Endothelial cell of umbilical vein (primary cell): ENCODE data around the gene SLC35E2B. TPM values are rescaled to one million over a fixed set of nuclear protein-coding genes. Genes with fewer than 3 reads are reported as not detected.

Source experiments
- BruUV-seq: library from RNA; stranded (reverse); fragments of 400-500 nt; replicated peaks from 2 replicates; lab custom pipeline; 2021; lab: Mats Ljungman, UMichigan
- CTCF ChIA-PET: fragments of 300-600, 350-600 bp; sonication (Branson Sonifier 250); formaldehyde crosslinking; loops from one replicate; lab custom pipeline; 2021; ENCODE audit warnings: antibody characterized with exemption, inconsistent platforms; lab: Charles Lee
- POLR2A ChIA-PET: fragments of 300-600, 350-600 bp; sonication (Branson Sonifier 250); formaldehyde crosslinking; loops from one replicate; lab custom pipeline; 2021; ENCODE audit warnings: antibody characterized with exemption, inconsistent platforms; lab: Charles Lee
- DNase-seq: peaks from one replicate; pipeline ENCODE4 v3.0.0-alpha.2; 2011; ENCODE audit warnings: low read depth, low spot score
- FAIRE-seq: peaks from 2 replicates; lab custom pipeline; 2011; peaks lifted over from hg19 to GRCh38; lab: Jason Lieb, UNC
- H2AFZ ChIP-seq: 2 replicates; pipeline ENCODE4 v1.6.0; 2012; ENCODE audit warnings: low read depth, low read length, control low read depth, inconsistent platforms
- H3K27ac ChIP-seq: 2 replicates; pipeline ENCODE4 v1.5.1; 2011; ENCODE audit warnings: low read depth, mild to moderate bottlenecking, control low read depth, low read length, moderate library complexity; ENCODE audit not compliant: insufficient read depth
- H3K27me3 ChIP-seq, 2 experiments: 2 replicates each; pipeline versions ENCODE4 v1.6.0 to v1.6.1; 2011; ENCODE audit warnings: low read length in 2 of 2, mixed read lengths in 1 of 2; ENCODE audit not compliant: control insufficient read depth in 2 of 2, insufficient read depth in 2 of 2
- H3K36me3 ChIP-seq, 2 experiments: 2 replicates in 1 of 2; 3 replicates in 1 of 2; pipeline ENCODE4 v1.5.1; 2011; ENCODE audit warnings: low read length in 2 of 2, mild to moderate bottlenecking in 1 of 2, moderate library complexity in 1 of 2; ENCODE audit not compliant: control insufficient read depth in 2 of 2, insufficient read depth in 2 of 2; ENCODE audit errors: extremely low read depth in 1 of 2
- H3K4me1 ChIP-seq: 3 replicates; pipeline ENCODE4 v1.5.1; 2011; ENCODE audit warnings: mild to moderate bottlenecking, low read length; ENCODE audit not compliant: control insufficient read depth, insufficient read depth; ENCODE audit errors: extremely low read depth
- H3K4me2 ChIP-seq: 2 replicates; pipeline ENCODE4 v1.6.1; 2011; ENCODE audit warnings: low read length, control low read depth, mixed read lengths; ENCODE audit not compliant: insufficient read depth
- H3K4me3 ChIP-seq, 3 experiments: fragments of 200-600 bp in 1 of 3; sonication (generic), shearing (Covaris generic) in 1 of 3; replicated peaks in 1 of 3; 2 replicates each; pipeline ENCODE4 v1.5.1; 2011 to 2016; ENCODE audit warnings: control low read depth in 3 of 3, low read length in 3 of 3, mild to moderate bottlenecking in 2 of 3, inconsistent platforms in 1 of 3, low read depth in 1 of 3, moderate library complexity in 1 of 3; ENCODE audit not compliant: insufficient read depth in 1 of 3
- H3K79me2 ChIP-seq: 2 replicates; pipeline ENCODE4 v1.6.0; 2012; ENCODE audit warnings: low read length, inconsistent platforms; ENCODE audit not compliant: control insufficient read depth, insufficient read depth
- H3K9ac ChIP-seq: replicated peaks from 2 replicates; pipeline ENCODE3; 2011; ENCODE audit warnings: low read length, control low read depth; ENCODE audit not compliant: insufficient read depth; ENCODE audit errors: extremely low read depth
- H3K9me1 ChIP-seq: replicated peaks from 3 replicates; pipeline ENCODE4 v1.6.0; 2011; ENCODE audit warnings: mild to moderate bottlenecking, low read length; ENCODE audit not compliant: control insufficient read depth, insufficient read depth; ENCODE audit errors: extremely low read depth
- H3K9me3 ChIP-seq: replicated peaks from 2 replicates; pipeline ENCODE4 v1.5.1; 2012; ENCODE audit warnings: low read length, inconsistent platforms; ENCODE audit not compliant: control insufficient read depth, insufficient read depth
- H4K20me1 ChIP-seq: replicated peaks from 2 replicates; pipeline ENCODE3; 2011; ENCODE audit warnings: mild to moderate bottlenecking, low read length; ENCODE audit not compliant: control insufficient read depth, insufficient read depth; ENCODE audit errors: extremely low read depth
- CTCF ChIP-seq, 2 donors: IDR thresholded peaks; 1 replicate in 1 of 2; 2 replicates in 1 of 2; pipeline ENCODE4 v1.5.1; 2011; ENCODE audit warnings: low read length in 2 of 2, mild to moderate bottlenecking in 2 of 2, moderate library complexity in 2 of 2, control low read depth in 1 of 2, inconsistent platforms in 1 of 2, low read depth in 1 of 2; ENCODE audit not compliant: insufficient read depth in 1 of 2; ENCODE audit errors: extremely low read depth in 1 of 2
- EZH2 ChIP-seq: IDR thresholded peaks from 2 replicates; pipeline ENCODE4 v1.6.1; 2012; ENCODE audit warnings: borderline replicate concordance, low read depth, mild to moderate bottlenecking, moderate library complexity, low read length, inconsistent platforms; ENCODE audit not compliant: severe bottlenecking
- FOS ChIP-seq: IDR thresholded peaks from 2 replicates; pipeline ENCODE4 v1.6.1; 2011; ENCODE audit warnings: mild to moderate bottlenecking, low read length, moderate library complexity, borderline replicate concordance; ENCODE audit not compliant: insufficient read depth
- GATA2 ChIP-seq: IDR thresholded peaks from 2 replicates; pipeline ENCODE4 v1.7.0; 2011; ENCODE audit warnings: low read depth, mild to moderate bottlenecking, moderate library complexity, mixed read lengths, low read length; ENCODE audit not compliant: insufficient read length, insufficient read depth
- JUN ChIP-seq: IDR thresholded peaks from 2 replicates; pipeline ENCODE4 v1.6.1; 2011; ENCODE audit warnings: borderline replicate concordance, low read depth; ENCODE audit not compliant: insufficient read length, insufficient read depth
- MYC ChIP-seq: IDR thresholded peaks from one replicate; pipeline ENCODE4 v1.6.1; 2011; ENCODE audit warnings: mild to moderate bottlenecking, low read depth, low read length
- POLR2A ChIP-seq: IDR thresholded peaks from 2 replicates; pipeline ENCODE4 v1.6.1; 2012; ENCODE audit warnings: low read depth, mild to moderate bottlenecking, control low read depth, low read length
- POLR2AphosphoS5 ChIP-seq: IDR thresholded peaks from 2 replicates; pipeline ENCODE4 v1.6.1; 2012; ENCODE audit warnings: low read depth, mild to moderate bottlenecking, control low read depth, low read length, moderate library complexity; ENCODE audit not compliant: insufficient read depth
- dilution Hi-C: fragments of 300-500 bp; cut with MboI; formaldehyde crosslinking; loops from one replicate; pipeline ENCODE4 v1.15.0; 2019; ENCODE audit warnings: low sequenced_read_pairs; ENCODE audit not compliant: extremely low pct_ligation_motif_present
- intact Hi-C: fragments of 100-400 bp; cut with micrococcal nuclease; formaldehyde crosslinking; loops from one replicate; pipeline ENCODE4 v1.10.0; 2022
- polyA plus RNA-seq, 4 experiments: library from polyadenylated mRNA; depleted of rRNA in 3 of 4; stranded (reverse) in 3 of 4; unstranded in 1 of 4; fragments of >200 nt; gene quantifications; 2 replicates each; pipeline versions ENCODE4 v1.2.1 to v1.2.3, GENCODE V29; 2011 to 2012; ENCODE audit warnings: missing spikeins in 1 of 4
- total RNA-seq: library from RNA; stranded (reverse); gene quantifications from 2 replicates; pipeline ENCODE4 v1.2.3, GENCODE V29; 2021
- TF ChIP-seq, protein P1 (sequence below): IDR thresholded peaks from 2 replicates; pipeline ENCODE4 v1.6.1; 2011; ENCODE audit not compliant: insufficient read depth, insufficient read length

Gene SLC35E2B
- total and polyA plus RNA-seq, 2 donors (not counting 3 experiments of a cell fraction or from before 2014, with no cell fraction given): 28.0 to 51.2 TPM

DNA sequence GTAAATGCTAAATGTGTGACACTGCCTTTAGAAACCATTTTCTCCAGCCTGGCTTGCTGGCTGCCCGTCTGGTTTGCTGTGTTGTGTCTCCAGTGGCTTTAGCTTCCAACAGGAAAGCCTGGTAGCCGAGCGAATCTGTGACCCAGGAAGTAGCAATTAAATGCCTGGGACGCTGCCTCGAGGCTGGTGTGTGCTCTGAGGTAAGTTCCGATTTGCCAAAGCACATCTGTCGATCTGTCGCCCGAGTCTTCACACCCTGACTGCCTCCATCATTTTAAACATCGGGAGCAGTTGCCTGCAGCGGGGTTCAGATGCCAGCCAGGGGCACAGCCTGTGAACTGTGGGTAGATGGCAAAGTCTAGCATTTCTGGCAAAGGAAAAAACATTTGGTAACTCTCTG is 75.1 kb downstream of the SLC35E2B start:
- intact Hi-C loops: loop anchor here (5.0 kb wide), 1 partner anchor 105 kb away; the partner anchor contains the start of gene ATAD3A
- H4K20me1 ChIP-seq: no peaks in the 10 kb centered on the region
- ChIA-PET CTCF (no interaction called here), POLR2A (no interaction called here)
- dilution Hi-C loops: no loop called here
- H3K36me3 ChIP-seq: peaks cover 0 to 2% of the 10 kb centered on the region in 2 experiments
- TF ChIP-seq POLR2AphosphoS5 (no peak), MYC (no peak), GATA2 (no peak), POLR2A (no peak), FOS (no peak), JUN (no peak), EZH2 (no peak), CTCF (IDR thresholded peaks at IDR 0.05; ENCODE audit: extremely low read depth in 1 of 2, insufficient read depth in 1 of 2, low read depth in 1 of 2, low read length in 2 of 2) (no peak)
- TF ChIP-seq, protein P1, sequence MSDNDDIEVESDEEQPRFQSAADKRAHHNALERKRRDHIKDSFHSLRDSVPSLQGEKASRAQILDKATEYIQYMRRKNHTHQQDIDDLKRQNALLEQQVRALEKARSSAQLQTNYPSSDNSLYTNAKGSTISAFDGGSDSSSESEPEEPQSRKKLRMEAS: no peak
- DNase-seq: no peak
- no peak overlapping the region for H3K4me3 ChIP-seq
- H3K4me2 ChIP-seq: no peak overlapping the region
- H3K4me1 ChIP-seq: peaks cover 16% of the 10 kb centered on the region
- FAIRE-seq: no peak
- no peak overlapping the region for H3K27ac ChIP-seq
- BruUV-seq: no TSS peak
- H3K9me1 ChIP-seq: no peaks in the 10 kb centered on the region
- H3K9me3 ChIP-seq: no peaks in the 10 kb centered on the region
- H3K9ac ChIP-seq: no peak overlapping the region
- H3K79me2 ChIP-seq: peaks cover 3% of the 10 kb centered on the region
- no peaks in the 10 kb centered on the region for H3K27me3 ChIP-seq
- H2AFZ ChIP-seq: no peak overlapping the region
